ENCODE results near the gene EBF3. TPM values are rescaled to one million over a fixed set of nuclear protein-coding genes. Genes with fewer than 3 reads are reported as not detected.
A peak's percentile ranks its signal among the peaks of the same experiment; 100 is the strongest.

Gene EBF3
- total and polyA plus RNA-seq, 2 experiments from 2014 or later: 0.27 to 0.49 TPM

- H3F3A ChIP-seq (replicated peaks; ENCODE audit: low read depth): 0 out of 2 replicates have a peak, but pooled peaks cover 6% of the 10 kb centered on the region
- DNase-seq (ENCODE audit: low spot score): no peak
- no peak overlapping the region for H3K27ac ChIP-seq (ENCODE audit: low read depth)
- peaks cover 38% of the 10 kb centered on the region for H3K4me1 Mint-ChIP-seq
- H3K27me3 ChIP-seq (ENCODE audit: insufficient read depth): peaks cover 46% of the 10 kb centered on the region
- peaks cover 50% of the 10 kb centered on the region for H3K27me3 Mint-ChIP-seq (ENCODE audit: insufficient read depth, low read depth, poor library complexity)
- H3K36me3 ChIP-seq (ENCODE audit: insufficient read depth): no peaks in the 10 kb centered on the region
- no peak for ATAC-seq
- no peaks in the 10 kb centered on the region for H3K79me2 ChIP-seq (replicated peaks; ENCODE audit: insufficient read depth)
- no peaks in the 10 kb centered on the region for H3K9me3 Mint-ChIP-seq
- no peaks in the 10 kb centered on the region for H3K9me2 ChIP-seq (ENCODE audit: insufficient read depth)
- peaks cover 36% of the 10 kb centered on the region for H3K4me1 ChIP-seq (ENCODE audit: insufficient read depth)
- no peaks in the 10 kb centered on the region for H3K36me3 Mint-ChIP-seq (ENCODE audit: low read depth)
- no peak overlapping the region for H3K4me3 ChIP-seq
- TF ChIP-seq ZNF331 (CRISPR knock-in tag; IDR thresholded peaks at IDR 0.05; ENCODE audit: low read depth) (no peak), NANOG (IDR thresholded peaks at IDR 0.05; ENCODE audit: borderline replicate concordance) (no peak), STAT1 (IDR thresholded peaks at IDR 0.05; ENCODE audit: unreplicated experiment) (no peak), ZNF462 (CRISPR knock-in tag; IDR thresholded peaks at IDR 0.05) (no peak), EZH2phosphoT487 (IDR thresholded peaks at IDR 0.05; ENCODE audit: unreplicated experiment) (no peak), CREB1 (CRISPR knock-in tag; IDR thresholded peaks at IDR 0.05; ENCODE audit: low read depth) (no peak), CTCF (conservative IDR thresholded peaks at IDR 0.05; ENCODE audit: low read depth in 2 of 2) (no peak), JUNB (IDR thresholded peaks at IDR 0.05; ENCODE audit: unreplicated experiment) (no peak), ZNF114 (CRISPR knock-in tag; IDR thresholded peaks at IDR 0.05) (no peak), REST (IDR thresholded peaks at IDR 0.05; ENCODE audit: unreplicated experiment) (no peak), POLR2AphosphoS5 (IDR thresholded peaks at IDR 0.05; ENCODE audit: low read depth) (no peak), EZH2 (IDR thresholded peaks at IDR 0.05; ENCODE audit: low read depth, unreplicated experiment) (no peak), ETS1 (IDR thresholded peaks at IDR 0.05) (no peak)
- no peak overlapping the region for H3K27ac Mint-ChIP-seq
- no peak overlapping the region for H3K4me3 Mint-ChIP-seq
- no peaks in the 10 kb centered on the region for H4K20me1 ChIP-seq (replicated peaks; ENCODE audit: insufficient read depth)
- 0 out of 2 replicates have a peak overlapping the region, but pooled peaks have one; percentile 82 for H3K4me2 ChIP-seq
- H2AFZ ChIP-seq: no peak overlapping the region
These were observed 12.7 kb downstream of the EBF3 start for GRCh38 chr10:129951101-129951969.
